GM11168 (cell line): ENCODE results near the gene PGRMC2.

Experiments used
- in situ Hi-C: fragments of 300-500 bp; cut with MboI; formaldehyde crosslinking; loops from one replicate; pipeline ENCODE4 v1.12.0; 2022; ENCODE audit warnings: low sequenced_read_pairs; ENCODE audit not compliant: unreplicated experiment

The PGRMC2 gene

GRCh38 chr4:128227991-128228571, 59.5 kb downstream of the PGRMC2 start:
- in situ Hi-C loops, result no loop called here

GRCh38 chr4:128225148-128225547, 62.5 kb downstream of the PGRMC2 start:
- in situ Hi-C loops, result no loop called here

DNA sequence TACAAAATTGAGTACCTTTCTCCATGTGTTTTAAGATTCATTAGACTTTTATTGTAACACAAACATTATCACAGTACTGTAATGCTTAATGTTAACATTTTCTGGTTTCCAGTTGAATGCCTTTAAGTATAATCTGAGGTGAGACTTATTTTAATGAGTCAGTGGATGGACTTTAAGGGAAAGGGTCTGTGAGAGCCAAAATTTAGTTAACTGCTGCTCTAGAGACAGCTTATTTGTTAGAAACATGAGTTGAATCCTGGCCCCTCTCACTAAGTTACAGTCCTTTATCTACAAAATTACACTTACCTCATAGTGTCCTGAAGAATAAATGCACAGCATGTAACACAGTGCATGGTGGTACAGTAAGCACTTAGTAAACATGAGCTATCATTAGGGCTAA, 66.0 kb downstream of the PGRMC2 start:
- in situ Hi-C loops, result no loop called here

DNA sequence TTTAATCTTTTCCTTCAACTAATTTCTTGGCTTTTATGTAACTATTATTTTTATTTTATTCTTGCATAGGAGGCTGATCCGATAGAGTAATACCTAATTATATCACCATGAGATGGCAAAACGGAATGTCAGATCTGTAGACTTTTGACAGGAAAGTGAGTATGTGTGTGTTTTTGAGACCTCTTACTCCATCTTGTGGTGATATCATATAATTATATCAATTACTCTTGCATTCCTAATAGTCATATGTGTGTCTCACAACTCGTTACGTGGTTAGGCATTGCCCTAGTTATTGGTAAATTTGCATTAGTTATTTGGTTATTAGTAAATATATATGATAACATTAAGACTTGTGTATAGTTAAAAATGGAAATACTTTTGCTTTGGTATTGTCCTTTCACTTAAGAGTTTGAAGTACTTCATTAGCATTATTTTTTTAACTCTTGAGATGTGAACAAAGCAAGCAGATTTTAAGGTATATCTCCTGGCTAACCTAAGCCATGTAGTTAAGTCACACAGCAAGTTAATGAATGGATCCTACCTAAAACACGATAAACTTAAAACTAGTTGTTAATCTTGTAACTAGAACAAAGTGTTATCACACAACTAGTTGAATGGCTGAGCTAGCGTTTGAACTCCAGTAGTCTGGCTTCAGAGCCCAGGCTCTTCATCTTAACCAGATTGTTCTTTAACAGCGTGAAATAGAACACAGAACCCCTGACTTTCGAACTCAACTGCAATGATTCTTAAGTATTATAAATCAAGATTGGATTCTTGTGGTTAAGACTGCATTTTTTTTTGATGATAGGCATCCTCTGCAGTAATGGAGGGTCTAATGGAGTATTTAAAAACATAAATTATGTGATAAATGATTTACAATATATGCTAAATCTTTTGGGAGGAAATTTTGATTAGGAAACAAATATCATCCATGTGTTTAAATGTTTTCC, 67.1 kb downstream of the PGRMC2 start:
- in situ Hi-C loops, result no loop called here
